ENCODE data around the gene NEK11. TPM values are rescaled to one million over a fixed set of nuclear protein-coding genes. Genes with fewer than 3 reads are reported as not detected.

Gene NEK11
- total and polyA plus RNA-seq, 2 donors (not counting 3 experiments of a cell fraction or from before 2014, with no cell fraction given), result 1.7 to 4.3 TPM

GRCh38 chr3:131232711-131233267 is 206.1 kb downstream of the NEK11 start:
- TF ChIP-seq MAX (IDR thresholded peaks at IDR 0.05; ENCODE audit: insufficient read depth, insufficient read length) (no peak), FOS (IDR thresholded peaks at IDR 0.05; ENCODE audit: borderline replicate concordance, insufficient read depth, low read length) (no peak), POLR2A (IDR thresholded peaks at IDR 0.05; ENCODE audit: low read depth, low read length) (no peak), EZH2 (IDR thresholded peaks at IDR 0.05; ENCODE audit: borderline replicate concordance, low read depth, low read length, severe bottlenecking) (no peak), GATA2 (IDR thresholded peaks at IDR 0.05; ENCODE audit: insufficient read depth, insufficient read length, low read depth, low read length) (no peak), JUN (IDR thresholded peaks at IDR 0.05; ENCODE audit: borderline replicate concordance, insufficient read depth, insufficient read length, low read depth) (no peak), POLR2AphosphoS5 (IDR thresholded peaks at IDR 0.05; ENCODE audit: insufficient read depth, low read depth, low read length) (no peak), CTCF (IDR thresholded peaks at IDR 0.05; ENCODE audit: extremely low read depth in 1 of 2, insufficient read depth in 1 of 2, low read depth in 1 of 2, low read length in 2 of 2) (no peak)
- DNase-seq (ENCODE audit: low read depth, low spot score) (no peak), FAIRE-seq (no peak)
- Histone ChIP-seq H3K79me2 (ENCODE audit: control insufficient read depth, insufficient read depth, low read length) (no peaks in the 10 kb centered on the region), H3K4me3 (replicated peaks in 1 of 3; ENCODE audit: insufficient read depth in 1 of 3, low read depth in 1 of 3, low read length in 3 of 3) (no peak overlapping the region), H3K4me2 (ENCODE audit: insufficient read depth, low read length) (no peak overlapping the region), H2AFZ (ENCODE audit: low read depth, low read length) (no peak overlapping the region), H3K9ac (replicated peaks; ENCODE audit: extremely low read depth, insufficient read depth, low read length) (no peak overlapping the region), H3K9me3 (replicated peaks; ENCODE audit: control insufficient read depth, insufficient read depth, low read length) (no peaks in the 10 kb centered on the region), H3K27ac (ENCODE audit: insufficient read depth, low read depth, low read length) (no peak overlapping the region), H3K36me3 (ENCODE audit: control insufficient read depth in 2 of 2, extremely low read depth in 1 of 2, insufficient read depth in 2 of 2, low read length in 2 of 2) (no peaks in the 10 kb centered on the region), H4K20me1 (replicated peaks; ENCODE audit: control insufficient read depth, extremely low read depth, insufficient read depth, low read length) (no peaks in the 10 kb centered on the region), H3K27me3 (ENCODE audit: control insufficient read depth in 2 of 2, insufficient read depth in 2 of 2, low read length in 2 of 2) (no peaks in the 10 kb centered on the region), H3K9me1 (replicated peaks; ENCODE audit: control insufficient read depth, extremely low read depth, insufficient read depth, low read length) (no peaks in the 10 kb centered on the region), H3K4me1 (ENCODE audit: control insufficient read depth, extremely low read depth, insufficient read depth, low read length) (no peaks in the 10 kb centered on the region)
- intact Hi-C loops (cut with micrococcal nuclease) (loop anchor here (5.0 kb wide), 1 partner anchor 795 kb away; no protein-coding TSS in a partner anchor), dilution Hi-C loops (cut with MboI; ENCODE audit: extremely low pct_ligation_motif_present, low sequenced_read_pairs) (no loop called here)
- POLR2A ChIA-PET, result interaction anchor here (0.7 kb wide), 1 partner anchor 23 kb away, joined by 8 read pairs; no protein-coding TSS in a partner anchor
- no TSS peak for BruUV-seq (replicated peaks)
- CTCF ChIA-PET, result no interaction called here
